PC-9 (cell line): ENCODE data around the gene RXFP2.

Experiments
- EZH2 ChIP-seq: fragments of 200-600 bp; sonication (generic); IDR thresholded peaks from 2 replicates; pipeline ENCODE4 v1.8.0; 2017; ENCODE audit warnings: antibody characterized with exemption, low read depth
- TF ChIP-seq, protein P1 (sequence below): fragments of 200-600 bp; sonication (generic); conservative IDR thresholded peaks from 2 replicates; pipeline ENCODE4 v1.6.1; 2017; ENCODE audit warnings: mixed run types, antibody characterized with exemption, mild to moderate bottlenecking, moderate library complexity

DNA sequence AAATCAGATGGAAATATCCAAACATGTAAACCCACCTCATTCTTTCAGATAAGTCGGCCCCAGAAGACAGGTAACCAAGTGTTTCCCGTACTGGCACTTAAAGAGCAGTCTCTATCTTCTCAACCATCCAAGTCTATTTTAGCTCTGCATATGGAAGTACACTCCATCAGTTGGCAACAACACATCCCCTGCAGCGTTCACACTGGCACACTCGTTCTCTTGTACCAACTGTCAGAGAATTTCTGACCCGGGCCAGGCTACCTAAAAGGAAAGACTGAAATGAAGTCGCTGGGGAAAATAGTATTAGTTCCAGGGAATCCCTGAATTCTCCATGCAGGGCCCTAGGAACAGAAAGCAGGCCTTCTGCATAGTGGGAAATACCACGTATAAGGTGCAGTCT, 109.3 kb downstream of the RXFP2 start:
- TF ChIP-seq, protein P1, sequence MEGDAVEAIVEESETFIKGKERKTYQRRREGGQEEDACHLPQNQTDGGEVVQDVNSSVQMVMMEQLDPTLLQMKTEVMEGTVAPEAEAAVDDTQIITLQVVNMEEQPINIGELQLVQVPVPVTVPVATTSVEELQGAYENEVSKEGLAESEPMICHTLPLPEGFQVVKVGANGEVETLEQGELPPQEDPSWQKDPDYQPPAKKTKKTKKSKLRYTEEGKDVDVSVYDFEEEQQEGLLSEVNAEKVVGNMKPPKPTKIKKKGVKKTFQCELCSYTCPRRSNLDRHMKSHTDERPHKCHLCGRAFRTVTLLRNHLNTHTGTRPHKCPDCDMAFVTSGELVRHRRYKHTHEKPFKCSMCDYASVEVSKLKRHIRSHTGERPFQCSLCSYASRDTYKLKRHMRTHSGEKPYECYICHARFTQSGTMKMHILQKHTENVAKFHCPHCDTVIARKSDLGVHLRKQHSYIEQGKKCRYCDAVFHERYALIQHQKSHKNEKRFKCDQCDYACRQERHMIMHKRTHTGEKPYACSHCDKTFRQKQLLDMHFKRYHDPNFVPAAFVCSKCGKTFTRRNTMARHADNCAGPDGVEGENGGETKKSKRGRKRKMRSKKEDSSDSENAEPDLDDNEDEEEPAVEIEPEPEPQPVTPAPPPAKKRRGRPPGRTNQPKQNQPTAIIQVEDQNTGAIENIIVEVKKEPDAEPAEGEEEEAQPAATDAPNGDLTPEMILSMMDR: no peak
- TF ChIP-seq EZH2: no peak
